Fibroblast of lung (primary cell): ENCODE data around the gene PI4KB.

Source experiments
- EZH2 ChIP-seq: IDR thresholded peaks from 2 replicates; pipeline ENCODE4 v1.5.1; 2012; ENCODE audit warnings: low read length, control low read depth, mild to moderate bottlenecking; ENCODE audit errors: missing control alignments
- TF ChIP-seq, protein P1 (sequence below), 2 donors: IDR thresholded peaks in 1 of 2; conservative IDR thresholded peaks in 1 of 2; 1 replicate in 1 of 2; 2 replicates in 1 of 2; pipeline ENCODE4 v1.5.1; 2011 to 2012; ENCODE audit warnings: low read length in 2 of 2, control low read depth in 1 of 2, inconsistent platforms in 1 of 2, low read depth in 1 of 2, mild to moderate bottlenecking in 1 of 2

DNA sequence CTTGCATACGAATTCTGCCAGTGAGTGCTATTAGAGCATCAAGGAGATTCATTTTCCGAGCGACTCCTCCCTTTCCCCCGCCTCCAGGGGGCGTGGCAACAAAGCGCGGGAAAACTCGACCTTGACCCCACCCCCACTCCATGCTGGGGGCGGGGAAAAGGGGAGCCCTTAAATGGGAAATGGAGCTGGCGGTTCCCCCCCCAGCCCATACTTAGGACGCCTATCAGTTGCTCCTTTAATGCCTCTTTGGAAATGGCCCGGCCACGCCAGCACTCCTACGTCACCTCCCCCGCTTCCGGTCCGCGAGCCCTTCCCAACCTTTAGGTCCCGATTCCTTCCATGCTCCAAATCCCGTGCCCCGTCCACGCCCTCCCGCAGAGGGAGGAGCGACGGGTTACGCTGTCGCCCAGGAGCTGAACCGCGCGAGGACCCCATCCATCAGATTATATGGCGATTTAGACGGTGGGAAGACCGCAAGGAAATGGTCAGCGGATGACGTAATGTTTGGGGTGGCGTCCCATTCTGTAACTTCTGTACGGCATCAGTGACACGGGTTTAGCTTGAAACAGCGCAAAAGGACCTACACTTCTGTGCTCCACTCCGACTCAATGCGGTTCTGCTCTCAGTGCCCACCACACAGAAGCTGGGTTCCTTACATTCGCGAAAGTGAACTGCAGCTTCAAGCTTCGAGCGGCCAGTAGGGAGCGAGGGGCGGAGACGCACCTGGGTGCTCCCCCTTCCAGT, 45.8 kb downstream of the PI4KB start:
- TF ChIP-seq, protein P1, sequence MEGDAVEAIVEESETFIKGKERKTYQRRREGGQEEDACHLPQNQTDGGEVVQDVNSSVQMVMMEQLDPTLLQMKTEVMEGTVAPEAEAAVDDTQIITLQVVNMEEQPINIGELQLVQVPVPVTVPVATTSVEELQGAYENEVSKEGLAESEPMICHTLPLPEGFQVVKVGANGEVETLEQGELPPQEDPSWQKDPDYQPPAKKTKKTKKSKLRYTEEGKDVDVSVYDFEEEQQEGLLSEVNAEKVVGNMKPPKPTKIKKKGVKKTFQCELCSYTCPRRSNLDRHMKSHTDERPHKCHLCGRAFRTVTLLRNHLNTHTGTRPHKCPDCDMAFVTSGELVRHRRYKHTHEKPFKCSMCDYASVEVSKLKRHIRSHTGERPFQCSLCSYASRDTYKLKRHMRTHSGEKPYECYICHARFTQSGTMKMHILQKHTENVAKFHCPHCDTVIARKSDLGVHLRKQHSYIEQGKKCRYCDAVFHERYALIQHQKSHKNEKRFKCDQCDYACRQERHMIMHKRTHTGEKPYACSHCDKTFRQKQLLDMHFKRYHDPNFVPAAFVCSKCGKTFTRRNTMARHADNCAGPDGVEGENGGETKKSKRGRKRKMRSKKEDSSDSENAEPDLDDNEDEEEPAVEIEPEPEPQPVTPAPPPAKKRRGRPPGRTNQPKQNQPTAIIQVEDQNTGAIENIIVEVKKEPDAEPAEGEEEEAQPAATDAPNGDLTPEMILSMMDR (conservative IDR thresholded peaks at IDR 0.05 in 1 of 2, IDR thresholded peaks at IDR 0.05 in 1 of 2; ENCODE audit: low read depth in 1 of 2, low read length in 2 of 2), result no peak
- TF ChIP-seq EZH2, result no peak
